GM06990 (cell line): ENCODE measurements around the gene LDLRAD4.

Source experiments
- DNase-seq: peaks from one replicate; pipeline ENCODE4 v3.0.0-alpha.2; 2011; ENCODE audit not compliant: insufficient read length; ENCODE audit errors: extremely low read depth
- H3K27me3 ChIP-seq: replicated peaks from 2 replicates; pipeline ENCODE4 v1.6.0; 2011; ENCODE audit warnings: low read length; ENCODE audit not compliant: control insufficient read depth, insufficient read depth
- H3K36me3 ChIP-seq: 2 replicates; pipeline ENCODE4 v1.5.1; 2011; ENCODE audit warnings: low read length; ENCODE audit not compliant: control insufficient read depth, insufficient read depth
- H3K4me3 ChIP-seq: replicated peaks from 2 replicates; pipeline ENCODE4 v1.5.1; 2011; ENCODE audit warnings: low read depth, mild to moderate bottlenecking, control low read depth, low read length
- CTCF ChIP-seq: IDR thresholded peaks from 2 replicates; pipeline ENCODE4 v1.5.1; 2011; ENCODE audit warnings: low read length, control low read depth, mild to moderate bottlenecking, inconsistent platforms; ENCODE audit not compliant: insufficient read depth, poor library complexity, severe bottlenecking

Gene LDLRAD4

DNA sequence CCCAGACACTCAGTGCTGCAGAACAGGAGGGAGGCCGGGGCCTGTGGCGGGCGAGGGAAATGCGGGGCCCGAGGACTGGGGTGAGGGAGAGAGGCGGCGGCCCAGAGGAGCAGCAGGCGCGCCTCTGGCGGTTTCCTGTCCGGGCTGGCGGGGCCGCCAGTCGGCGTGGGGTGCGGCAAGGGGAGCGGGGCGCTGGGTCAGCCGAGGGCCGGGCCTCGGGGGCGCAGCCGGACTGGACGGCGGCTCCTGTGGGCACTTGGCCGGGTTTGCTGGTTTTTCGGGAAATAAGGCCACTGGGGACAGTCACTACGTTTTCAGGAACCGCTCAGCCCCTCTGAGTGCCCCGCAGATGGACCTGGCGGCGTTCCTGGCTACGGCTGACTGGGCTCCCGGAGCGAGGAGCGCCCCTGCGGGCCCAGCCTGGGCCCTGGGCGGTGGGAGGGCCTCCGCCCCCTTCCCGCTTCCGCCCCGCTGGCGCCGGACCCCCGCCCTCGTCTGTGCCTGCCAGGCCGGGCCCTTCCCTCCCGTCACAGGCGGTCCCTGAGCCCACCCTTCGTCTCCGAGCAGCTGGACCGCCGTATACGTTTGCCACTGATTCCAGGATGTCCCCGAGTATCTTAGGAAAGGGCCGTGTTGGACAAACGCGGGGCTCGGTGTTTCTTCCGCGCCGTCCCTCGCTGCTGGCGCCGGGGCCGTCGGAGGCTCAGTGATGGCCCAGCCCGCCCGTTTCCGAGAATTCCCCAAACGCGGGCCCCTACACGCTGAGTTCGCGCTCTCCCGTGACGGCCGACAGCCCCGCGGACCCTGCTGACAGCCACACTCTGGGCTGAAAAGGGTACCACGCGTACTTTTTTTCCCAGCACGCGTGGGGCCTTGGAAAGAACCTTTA is 423.2 kb downstream of the LDLRAD4 start:
- no peaks in the 10 kb centered on the region for H3K27me3 ChIP-seq
- no peak for TF ChIP-seq CTCF
- no peaks in the 10 kb centered on the region; the same call in 1 of the 2 replicates for H3K36me3 ChIP-seq
- DNase-seq: no peak
- H3K4me3 ChIP-seq: no peak overlapping the region

GRCh38 chr18:13642440-13642827 is 423.9 kb downstream of the LDLRAD4 start:
- TF ChIP-seq CTCF: no peak
- DNase-seq: no peak
- H3K4me3 ChIP-seq: no peak overlapping the region
- H3K36me3 ChIP-seq: no peaks in the 10 kb centered on the region; the same call in 1 of the 2 replicates
- no peaks in the 10 kb centered on the region for H3K27me3 ChIP-seq

GRCh38 chr18:13643261-13643751 is 424.7 kb downstream of the LDLRAD4 start:
- no peak for DNase-seq
- Histone ChIP-seq H3K36me3 (no peaks in the 10 kb centered on the region; the same call in 1 of the 2 replicates), H3K4me3 (no peak overlapping the region), H3K27me3 (no peaks in the 10 kb centered on the region)
- TF ChIP-seq CTCF: no peak

GRCh38 chr18:13645093-13645492 is 426.5 kb downstream of the LDLRAD4 start:
- DNase-seq: no peak
- H3K4me3 ChIP-seq: no peak overlapping the region
- TF ChIP-seq CTCF: no peak
- no peaks in the 10 kb centered on the region for H3K27me3 ChIP-seq
- H3K36me3 ChIP-seq: no peaks in the 10 kb centered on the region; the same call in 1 of the 2 replicates

DNA sequence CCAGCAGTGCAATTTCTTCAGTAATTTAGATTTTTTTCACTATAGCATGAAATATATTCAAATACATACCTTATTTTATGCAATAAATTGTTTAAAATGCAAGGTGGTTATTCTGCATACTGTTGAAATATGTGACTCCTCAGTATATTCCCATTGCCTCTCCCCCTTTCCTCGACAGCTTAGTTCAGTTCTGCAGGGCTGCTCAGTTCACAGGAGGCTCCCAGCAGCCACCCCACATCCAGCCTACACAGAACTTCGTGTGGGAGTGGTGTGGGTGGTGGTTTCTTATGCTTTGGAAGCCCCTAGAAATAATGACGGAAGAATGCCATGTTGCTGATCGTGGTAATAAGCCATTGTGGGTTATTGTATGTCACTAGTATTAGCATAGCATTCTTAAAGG is 428.1 kb downstream of the LDLRAD4 start:
- Histone ChIP-seq H3K4me3 (no peak overlapping the region), H3K27me3 (no peaks in the 10 kb centered on the region), H3K36me3 (no peaks in the 10 kb centered on the region; the same call in 1 of the 2 replicates)
- DNase-seq: no peak
- no peak for TF ChIP-seq CTCF
